ENCODE data around the gene FSIP1. TPM values are rescaled to one million over a fixed set of nuclear protein-coding genes. Genes with fewer than 3 reads are reported as not detected.

The FSIP1 gene
- total RNA-seq, 6 donors from 2014 or later = 0.26 to 3.2 (median 0.79) TPM; not detected in 2

DNA sequence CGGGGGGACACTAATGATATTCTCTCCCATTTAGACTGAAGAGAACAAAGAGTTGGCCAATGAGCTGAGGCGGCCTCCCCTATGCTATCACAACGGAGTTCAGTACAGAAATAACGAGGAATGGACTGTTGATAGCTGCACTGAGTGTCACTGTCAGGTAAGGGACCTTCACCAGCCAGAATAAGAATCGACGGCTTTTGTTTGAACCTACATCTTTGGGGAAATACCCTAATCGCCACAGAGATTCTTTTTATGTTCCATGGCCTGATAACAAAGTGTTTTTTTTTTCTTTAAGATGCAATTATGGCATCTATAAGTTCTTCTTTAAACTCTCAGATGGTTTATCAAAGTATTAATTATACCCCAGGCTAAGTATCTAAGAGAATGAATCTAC lies 198.4 kb downstream of the FSIP1 start:
- TF ChIP-seq EP300 (IDR thresholded peaks at IDR 0.05) (no peak), POLR2AphosphoS5 (IDR thresholded peaks at IDR 0.05) (peak in 1 of 2 donors; percentile 7), POLR2A (IDR thresholded peaks at IDR 0.05) (no peak)
- TF ChIP-seq, protein P1, sequence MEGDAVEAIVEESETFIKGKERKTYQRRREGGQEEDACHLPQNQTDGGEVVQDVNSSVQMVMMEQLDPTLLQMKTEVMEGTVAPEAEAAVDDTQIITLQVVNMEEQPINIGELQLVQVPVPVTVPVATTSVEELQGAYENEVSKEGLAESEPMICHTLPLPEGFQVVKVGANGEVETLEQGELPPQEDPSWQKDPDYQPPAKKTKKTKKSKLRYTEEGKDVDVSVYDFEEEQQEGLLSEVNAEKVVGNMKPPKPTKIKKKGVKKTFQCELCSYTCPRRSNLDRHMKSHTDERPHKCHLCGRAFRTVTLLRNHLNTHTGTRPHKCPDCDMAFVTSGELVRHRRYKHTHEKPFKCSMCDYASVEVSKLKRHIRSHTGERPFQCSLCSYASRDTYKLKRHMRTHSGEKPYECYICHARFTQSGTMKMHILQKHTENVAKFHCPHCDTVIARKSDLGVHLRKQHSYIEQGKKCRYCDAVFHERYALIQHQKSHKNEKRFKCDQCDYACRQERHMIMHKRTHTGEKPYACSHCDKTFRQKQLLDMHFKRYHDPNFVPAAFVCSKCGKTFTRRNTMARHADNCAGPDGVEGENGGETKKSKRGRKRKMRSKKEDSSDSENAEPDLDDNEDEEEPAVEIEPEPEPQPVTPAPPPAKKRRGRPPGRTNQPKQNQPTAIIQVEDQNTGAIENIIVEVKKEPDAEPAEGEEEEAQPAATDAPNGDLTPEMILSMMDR (IDR thresholded peaks at IDR 0.05) = no peak
- no peak for ATAC-seq (ENCODE audit: low FRiP score in 2 of 2)
- WGBS, 2 donors = 92 to 93% methylated on average over 7 of the region's 7 CpGs

GRCh38 chr15:39583596-39584265 lies 198.9 kb downstream of the FSIP1 start:
- H3K27ac ChIP-seq = peak overlapping the region in 1 of 4 donors; percentile 91
- TF ChIP-seq, protein P1 (IDR thresholded peaks at IDR 0.05) = peak in 1 of 6 experiments; percentile 5
- TF ChIP-seq POLR2AphosphoS5 (IDR thresholded peaks at IDR 0.05) = peak; percentile 24 to 92
- TF ChIP-seq POLR2A (IDR thresholded peaks at IDR 0.05) = peak in 1 of 4 donors; percentile 26
- TF ChIP-seq EP300 (IDR thresholded peaks at IDR 0.05) = no peak
- H3K4me3 ChIP-seq = peak overlapping the region; percentile 9 to 61 (median 46)

More for the DNA sequence above, 198.4 kb downstream of the FSIP1 start:
- no peak for DNase-seq
- H3K9me3 ChIP-seq = no peaks in the 10 kb centered on the region
- H3K4me1 ChIP-seq = peaks cover 7 to 33% (median 24%) of the 10 kb centered on the region in 4 donors
- H3K27ac ChIP-seq = no peak overlapping the region
- H3K27me3 ChIP-seq = no peaks in the 10 kb centered on the region
- H3K36me3 ChIP-seq = peaks cover 0 to 73% (median 35%) of the 10 kb centered on the region in 4 donors
- H3K4me3 ChIP-seq = peak overlapping the region in 3 of 4 donors; percentile 39 to 61 (median 53)

DNA sequence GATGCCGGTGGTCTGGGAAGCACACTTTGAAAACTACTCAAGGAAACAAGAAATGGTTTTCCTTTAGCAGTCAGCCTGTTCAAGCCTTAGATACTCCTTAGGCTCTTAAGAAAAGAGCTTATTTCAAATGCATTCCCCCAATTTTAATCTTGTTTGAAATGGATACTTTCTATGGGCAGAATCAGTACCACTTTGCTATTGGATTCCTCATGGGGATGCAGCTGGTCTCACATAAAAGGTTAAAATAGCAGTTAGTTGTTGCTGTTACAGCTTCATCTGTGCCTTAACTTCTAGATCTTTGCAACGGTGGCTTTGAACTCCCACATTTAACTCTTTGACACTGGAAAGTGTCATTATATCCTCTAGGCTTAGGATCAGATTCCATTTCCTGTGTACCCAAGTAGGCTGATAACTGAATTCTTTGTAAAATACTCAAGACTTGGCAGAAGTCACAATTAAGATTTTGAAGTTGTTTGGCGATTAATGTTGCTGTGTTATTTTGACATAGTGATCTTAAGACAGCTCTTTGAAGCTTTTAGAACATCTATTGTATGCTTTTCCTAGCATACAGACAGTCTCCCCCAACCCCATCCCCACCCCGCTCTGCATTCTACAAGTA lies 199.6 kb downstream of the FSIP1 start:
- WGBS, 2 donors = 59 to 71% methylated on average over 4 of the region's 4 CpGs
- peak overlapping the region; percentile 27 to 61 (median 46) for H3K4me3 ChIP-seq

More at GRCh38 chr15:39583596-39584265, 198.9 kb downstream of the FSIP1 start:
- no peak for ATAC-seq (ENCODE audit: low FRiP score in 2 of 2)
- DNase-seq = no peak
- no peaks in the 10 kb centered on the region for H3K27me3 ChIP-seq
- no peaks in the 10 kb centered on the region for H3K9me3 ChIP-seq
- peaks cover 0 to 68% (median 30%) of the 10 kb centered on the region in 4 donors for H3K36me3 ChIP-seq
- 83 to 84% methylated on average over 8 to 13 of the region's 13 CpGs for WGBS, 2 donors
- H3K4me1 ChIP-seq = peaks cover 7 to 33% (median 28%) of the 10 kb centered on the region in 4 donors

DNA sequence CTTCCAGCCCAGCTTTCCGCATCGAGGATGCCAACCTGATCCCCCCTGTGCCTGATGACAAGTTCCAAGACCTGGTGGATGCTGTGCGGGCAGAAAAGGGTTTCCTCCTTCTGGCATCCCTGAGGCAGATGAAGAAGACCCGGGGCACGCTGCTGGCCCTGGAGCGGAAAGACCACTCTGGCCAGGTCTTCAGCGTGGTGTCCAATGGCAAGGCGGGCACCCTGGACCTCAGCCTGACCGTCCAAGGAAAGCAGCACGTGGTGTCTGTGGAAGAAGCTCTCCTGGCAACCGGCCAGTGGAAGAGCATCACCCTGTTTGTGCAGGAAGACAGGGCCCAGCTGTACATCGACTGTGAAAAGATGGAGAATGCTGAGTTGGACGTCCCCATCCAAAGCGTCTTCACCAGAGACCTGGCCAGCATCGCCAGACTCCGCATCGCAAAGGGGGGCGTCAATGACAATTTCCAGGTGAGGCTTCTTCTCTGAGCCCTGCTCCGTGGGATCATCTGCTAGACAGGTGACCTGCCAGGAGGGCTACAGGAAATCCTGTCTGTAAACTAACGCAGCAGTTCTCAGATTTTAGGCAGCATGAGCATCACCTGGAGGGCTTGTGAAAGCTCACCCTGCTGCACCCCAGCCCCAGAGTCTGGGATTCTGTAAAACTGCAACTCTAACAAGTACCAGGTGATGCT lies 200.2 kb downstream of the FSIP1 start:
- peaks cover 0 to 55% (median 20%) of the 10 kb centered on the region in 4 donors for H3K36me3 ChIP-seq
- H3K4me1 ChIP-seq = peaks cover 7 to 33% (median 28%) of the 10 kb centered on the region in 4 donors
- DNase-seq (peak in 1 of 2 donors; percentile 69), ATAC-seq (ENCODE audit: low FRiP score in 2 of 2) (no peak)
- H3K27ac ChIP-seq = peak overlapping the region; percentile 79 to 91 (median 88)
- H3K9me3 ChIP-seq = no peaks in the 10 kb centered on the region
- peak overlapping the region; percentile 27 to 61 (median 46) for H3K4me3 ChIP-seq
- WGBS, 2 donors = 53 to 70% methylated on average over 7 to 20 of the region's 20 CpGs
- peak; percentile 27 to 86 for TF ChIP-seq POLR2AphosphoS5 (IDR thresholded peaks at IDR 0.05)
- TF ChIP-seq EP300 (IDR thresholded peaks at IDR 0.05) = no peak
- TF ChIP-seq, protein P1 (IDR thresholded peaks at IDR 0.05) = no peak
- H3K27me3 ChIP-seq = no peaks in the 10 kb centered on the region

More for the DNA sequence above, 199.6 kb downstream of the FSIP1 start:
- TF ChIP-seq, protein P1 (IDR thresholded peaks at IDR 0.05) = peak in 2 of 6 experiments; percentile 15 to 28
- TF ChIP-seq POLR2AphosphoS5 (IDR thresholded peaks at IDR 0.05) = no peak
- no peak for TF ChIP-seq EP300 (IDR thresholded peaks at IDR 0.05)
- H3K9me3 ChIP-seq = no peaks in the 10 kb centered on the region
- no peaks in the 10 kb centered on the region for H3K27me3 ChIP-seq
- H3K4me1 ChIP-seq = peaks cover 7 to 33% (median 28%) of the 10 kb centered on the region in 4 donors
- H3K27ac ChIP-seq = peak overlapping the region; percentile 79 to 91 (median 88)
- peaks cover 0 to 61% (median 24%) of the 10 kb centered on the region in 4 donors for H3K36me3 ChIP-seq
- ATAC-seq (ENCODE audit: low FRiP score in 2 of 2) = no peak
- no peak for DNase-seq

All from upper lobe of left lung (tissue), 6 donors.